A549 (cell line): ENCODE results near the gene CCDC33. TPM values are rescaled to one million over a fixed set of nuclear protein-coding genes. Genes with fewer than 3 reads are reported as not detected.

Experiments
- ATAC-seq, 2 experiments: fragments of 200-7000 bp in 1 of 2; fragments of >200 bp in 1 of 2; cut with Nextera tagmentation in 1 of 2; cut with Tn5 transposase in 1 of 2; 3 replicates each; pipeline versions ENCODE4 v1.8.0 to v1.9.1; 2018 to 2020; ENCODE audit warnings: mild to moderate bottlenecking in 1 of 2, moderate library complexity in 1 of 2
- CTCF ChIA-PET: fragments of 300-600 bp; sonication (Branson Sonifier 250); formaldehyde crosslinking; extraction: SDS; loops from one replicate; lab custom pipeline; 2021; ENCODE audit warnings: antibody characterized with exemption, inconsistent platforms; lab: Yijun Ruan, JAX
- POLR2A ChIA-PET: fragments of 350-600 bp; formaldehyde crosslinking; extraction: SDS; loops from one replicate; lab custom pipeline; 2021; ENCODE audit warnings: antibody characterized with exemption, inconsistent platforms; lab: Yijun Ruan, JAX
- DNase-seq, 2 experiments: peaks; one replicate each; pipeline versions ENCODE4 v3.0.0 to v3.0.0-alpha.2; 2011 to 2016; ENCODE audit warnings: low read depth in 1 of 2, low spot score in 1 of 2
- FAIRE-seq: peaks from 2 replicates; lab custom pipeline; 2011; peaks lifted over from hg19 to GRCh38; lab: Jason Lieb, UNC
- H3K27ac ChIP-seq, 2 experiments: fragments of >200 bp; sonication (Bioruptor Twin); formaldehyde crosslinking; 3 replicates each; pipeline ENCODE4 v1.5.1; 2016 to 2017
- H3K4me1 ChIP-seq: fragments of >200 bp; sonication (Bioruptor Twin); formaldehyde crosslinking; 3 replicates; pipeline ENCODE4 v1.6.1; 2016
- H3K4me2 ChIP-seq: fragments of >200 bp; sonication (Bioruptor Twin); formaldehyde crosslinking; 3 replicates; pipeline ENCODE4 v1.6.1; 2016
- H3K4me3 ChIP-seq: fragments of >200 bp; sonication (Bioruptor Twin); formaldehyde crosslinking; 3 replicates; pipeline ENCODE4 v1.5.1; 2016
- H3K9me3 ChIP-seq: fragments of >200 bp; sonication (Bioruptor Twin); formaldehyde crosslinking; 3 replicates; pipeline ENCODE4 v1.6.1; 2016
- CEBPB ChIP-seq, 2 experiments: fragments of >200 bp in 1 of 2; sonication (Bioruptor Twin) in 1 of 2; formaldehyde crosslinking in 1 of 2; IDR thresholded peaks; 2 replicates each; pipeline ENCODE4 v1.6.1; 2012 to 2016
- EP300 ChIP-seq, 2 experiments: fragments of >200 bp; sonication (Bioruptor Twin); formaldehyde crosslinking; IDR thresholded peaks; 2 replicates in 1 of 2; 3 replicates in 1 of 2; pipeline ENCODE4 v1.6.1; 2016 to 2017
- FOSL2 ChIP-seq, 2 experiments: fragments of 450-650 bp in 1 of 2; fragments of >200 bp in 1 of 2; sonication (Bioruptor Twin) in 1 of 2; formaldehyde crosslinking; IDR thresholded peaks; 2 replicates each; pipeline versions ENCODE4 v1.5.0 to v1.6.1; 2016 to 2020; ENCODE audit warnings: mild to moderate bottlenecking in 1 of 2, moderate library complexity in 1 of 2
- GATA3 ChIP-seq: IDR thresholded peaks from 2 replicates; pipeline ENCODE4 v1.6.1; 2012; ENCODE audit warnings: borderline replicate concordance
- HEYL ChIP-seq: fragments of 250-450 bp; sonication (Bioruptor Pico); IDR thresholded peaks from 2 replicates; pipeline ENCODE4 v1.8.0; 2021; ENCODE audit warnings: mild to moderate bottlenecking, moderate library complexity
- HOXB5 ChIP-seq: fragments of 250-450 bp; sonication (Bioruptor Pico); IDR thresholded peaks from 2 replicates; pipeline ENCODE4 v1.5.0; 2020; ENCODE audit warnings: mild to moderate bottlenecking, moderate library complexity
- JUN ChIP-seq, 2 experiments: fragments of >200 bp; sonication (Bioruptor Twin); formaldehyde crosslinking; IDR thresholded peaks; 2 replicates in 1 of 2; 3 replicates in 1 of 2; pipeline ENCODE4 v1.6.1; 2016 to 2017
- KDM5A ChIP-seq: fragments of 200-600 bp; sonication (generic); IDR thresholded peaks from 2 replicates; pipeline ENCODE4 v1.6.1; 2016; ENCODE audit warnings: antibody characterized with exemption, mild to moderate bottlenecking
- MAZ ChIP-seq: fragments of 150-350 bp; IDR thresholded peaks from 2 replicates; pipeline ENCODE4 v1.6.1; 2014; ENCODE audit warnings: antibody characterized with exemption, low read depth, low read length, borderline replicate concordance
- NR3C1 ChIP-seq: fragments of >200 bp; sonication (Bioruptor Twin); formaldehyde crosslinking; IDR thresholded peaks from 3 replicates; pipeline ENCODE4 v1.6.1; 2017
- RAD21 ChIP-seq, 2 experiments: fragments of >200 bp in 1 of 2; sonication (Bioruptor Twin) in 1 of 2; formaldehyde crosslinking in 1 of 2; IDR thresholded peaks in 1 of 2; conservative IDR thresholded peaks in 1 of 2; 2 replicates in 1 of 2; 3 replicates in 1 of 2; pipeline ENCODE4 v1.6.1; 2012 to 2018; ENCODE audit warnings: inconsistent platforms in 1 of 2
- RCOR1 ChIP-seq: fragments of 150-350 bp; IDR thresholded peaks from 2 replicates; pipeline ENCODE4 v1.6.1; 2014; ENCODE audit warnings: antibody characterized with exemption, low read length, low read depth
- RFX5 ChIP-seq: fragments of 450-650 bp; IDR thresholded peaks from 2 replicates; pipeline ENCODE4 v1.7.1; 2014; ENCODE audit warnings: antibody characterized with exemption, mild to moderate bottlenecking, moderate library complexity
- SMC3 ChIP-seq: fragments of >200 bp; sonication (Bioruptor Twin); formaldehyde crosslinking; IDR thresholded peaks from 3 replicates; pipeline ENCODE4 v1.6.1; 2018; ENCODE audit warnings: inconsistent platforms
- WGBS: methylation state at CpG from one replicate; pipeline ENCODE4 v1.1.6; 2017; ENCODE audit errors: missing lambda C conversion rate; 5-methylcytosine and 5-hydroxymethylcytosine counted together
- polyA plus RNA-seq, 4 experiments: library from polyadenylated mRNA; depleted of rRNA in 3 of 4; stranded (reverse); fragments of >200 nt; fragmentation: RNase III in 1 of 4; extraction: RNeasy Plus Mini Kit Qiagen cat#74134 plus additional on column Dnase treatment in 1 of 4; gene quantifications; 2 replicates in 3 of 4; 3 replicates in 1 of 4; pipeline ENCODE4 v1.2.3, GENCODE V29; 2011 to 2017
- TF ChIP-seq, protein P1 (sequence below): IDR thresholded peaks from 2 replicates; pipeline ENCODE4 v1.6.1; 2012
- TF ChIP-seq, protein P2 (sequence below): fragments of 200-600 bp; sonication (generic); IDR thresholded peaks from 2 replicates; pipeline ENCODE4 v1.6.1; 2016; ENCODE audit warnings: antibody characterized with exemption, mild to moderate bottlenecking, moderate library complexity
- TF ChIP-seq, protein P3 (sequence below): fragments of 250-450 bp; sonication (Bioruptor Pico); IDR thresholded peaks from 2 replicates; pipeline ENCODE4 v1.5.0; 2020; ENCODE audit warnings: low read depth, mild to moderate bottlenecking, moderate library complexity
- TF ChIP-seq, protein P4 (sequence below): fragments of >200 bp; sonication (Bioruptor Twin); formaldehyde crosslinking; IDR thresholded peaks from 3 replicates; pipeline ENCODE4 v1.5.1; 2016

CCDC33 gene
- polyA plus RNA-seq, 2 of the 4 experiments (the other 2 are of a cell fraction), result 5.9 to 9.2 TPM

DNA sequence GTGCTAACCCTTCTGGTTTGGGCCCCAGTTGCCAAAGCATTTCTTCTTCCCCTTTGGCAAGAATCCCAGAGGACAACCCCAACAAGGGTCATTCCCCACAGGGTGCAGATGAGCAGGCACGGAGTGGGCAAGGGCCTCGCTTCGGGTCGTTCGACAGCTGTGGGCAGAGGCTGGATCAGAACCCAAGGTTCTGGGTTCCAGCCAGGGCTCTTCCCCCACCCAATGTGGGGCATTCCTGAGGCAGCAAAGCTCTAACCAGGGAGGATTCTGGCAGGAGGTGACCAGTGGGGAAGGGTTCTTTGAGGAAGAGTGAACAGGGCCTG is 83.0 kb downstream of the CCDC33 start:
- no peak for FAIRE-seq
- no peak for ATAC-seq
- Histone ChIP-seq H3K27ac (no peak overlapping the region), H3K4me1 (peaks cover 13% of the 10 kb centered on the region), H3K4me3 (no peak overlapping the region), H3K9me3 (no peaks in the 10 kb centered on the region), H3K4me2 (no peak overlapping the region)
- TF ChIP-seq CEBPB (IDR thresholded peaks at IDR 0.05) (no peak), EP300 (IDR thresholded peaks at IDR 0.05) (no peak), HEYL (no peak), RCOR1 (no peak), NR3C1 (no peak)
- TF ChIP-seq, protein P1, sequence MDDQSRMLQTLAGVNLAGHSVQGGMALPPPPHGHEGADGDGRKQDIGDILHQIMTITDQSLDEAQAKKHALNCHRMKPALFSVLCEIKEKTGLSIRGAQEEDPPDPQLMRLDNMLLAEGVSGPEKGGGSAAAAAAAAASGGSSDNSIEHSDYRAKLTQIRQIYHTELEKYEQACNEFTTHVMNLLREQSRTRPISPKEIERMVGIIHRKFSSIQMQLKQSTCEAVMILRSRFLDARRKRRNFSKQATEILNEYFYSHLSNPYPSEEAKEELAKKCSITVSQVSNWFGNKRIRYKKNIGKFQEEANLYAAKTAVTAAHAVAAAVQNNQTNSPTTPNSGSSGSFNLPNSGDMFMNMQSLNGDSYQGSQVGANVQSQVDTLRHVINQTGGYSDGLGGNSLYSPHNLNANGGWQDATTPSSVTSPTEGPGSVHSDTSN, result no peak
- TF ChIP-seq, protein P2, sequence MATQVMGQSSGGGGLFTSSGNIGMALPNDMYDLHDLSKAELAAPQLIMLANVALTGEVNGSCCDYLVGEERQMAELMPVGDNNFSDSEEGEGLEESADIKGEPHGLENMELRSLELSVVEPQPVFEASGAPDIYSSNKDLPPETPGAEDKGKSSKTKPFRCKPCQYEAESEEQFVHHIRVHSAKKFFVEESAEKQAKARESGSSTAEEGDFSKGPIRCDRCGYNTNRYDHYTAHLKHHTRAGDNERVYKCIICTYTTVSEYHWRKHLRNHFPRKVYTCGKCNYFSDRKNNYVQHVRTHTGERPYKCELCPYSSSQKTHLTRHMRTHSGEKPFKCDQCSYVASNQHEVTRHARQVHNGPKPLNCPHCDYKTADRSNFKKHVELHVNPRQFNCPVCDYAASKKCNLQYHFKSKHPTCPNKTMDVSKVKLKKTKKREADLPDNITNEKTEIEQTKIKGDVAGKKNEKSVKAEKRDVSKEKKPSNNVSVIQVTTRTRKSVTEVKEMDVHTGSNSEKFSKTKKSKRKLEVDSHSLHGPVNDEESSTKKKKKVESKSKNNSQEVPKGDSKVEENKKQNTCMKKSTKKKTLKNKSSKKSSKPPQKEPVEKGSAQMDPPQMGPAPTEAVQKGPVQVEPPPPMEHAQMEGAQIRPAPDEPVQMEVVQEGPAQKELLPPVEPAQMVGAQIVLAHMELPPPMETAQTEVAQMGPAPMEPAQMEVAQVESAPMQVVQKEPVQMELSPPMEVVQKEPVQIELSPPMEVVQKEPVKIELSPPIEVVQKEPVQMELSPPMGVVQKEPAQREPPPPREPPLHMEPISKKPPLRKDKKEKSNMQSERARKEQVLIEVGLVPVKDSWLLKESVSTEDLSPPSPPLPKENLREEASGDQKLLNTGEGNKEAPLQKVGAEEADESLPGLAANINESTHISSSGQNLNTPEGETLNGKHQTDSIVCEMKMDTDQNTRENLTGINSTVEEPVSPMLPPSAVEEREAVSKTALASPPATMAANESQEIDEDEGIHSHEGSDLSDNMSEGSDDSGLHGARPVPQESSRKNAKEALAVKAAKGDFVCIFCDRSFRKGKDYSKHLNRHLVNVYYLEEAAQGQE, result no peak
- TF ChIP-seq, protein P3, sequence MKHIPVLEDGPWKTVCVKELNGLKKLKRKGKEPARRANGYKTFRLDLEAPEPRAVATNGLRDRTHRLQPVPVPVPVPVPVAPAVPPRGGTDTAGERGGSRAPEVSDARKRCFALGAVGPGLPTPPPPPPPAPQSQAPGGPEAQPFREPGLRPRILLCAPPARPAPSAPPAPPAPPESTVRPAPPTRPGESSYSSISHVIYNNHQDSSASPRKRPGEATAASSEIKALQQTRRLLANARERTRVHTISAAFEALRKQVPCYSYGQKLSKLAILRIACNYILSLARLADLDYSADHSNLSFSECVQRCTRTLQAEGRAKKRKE (CRISPR knock-in tag), result no peak
- WGBS, result 94% methylated on average over 5 of the region's 5 CpGs
- POLR2A ChIA-PET, result no interaction called here
- DNase-seq, result no peak
- CTCF ChIA-PET, result interaction anchor here (1.3 to 11.2 kb wide), 6 partner anchors 7 to 346 kb away, joined by 3 to 174 read pairs (median 32); no protein-coding TSS in a partner anchor

DNA sequence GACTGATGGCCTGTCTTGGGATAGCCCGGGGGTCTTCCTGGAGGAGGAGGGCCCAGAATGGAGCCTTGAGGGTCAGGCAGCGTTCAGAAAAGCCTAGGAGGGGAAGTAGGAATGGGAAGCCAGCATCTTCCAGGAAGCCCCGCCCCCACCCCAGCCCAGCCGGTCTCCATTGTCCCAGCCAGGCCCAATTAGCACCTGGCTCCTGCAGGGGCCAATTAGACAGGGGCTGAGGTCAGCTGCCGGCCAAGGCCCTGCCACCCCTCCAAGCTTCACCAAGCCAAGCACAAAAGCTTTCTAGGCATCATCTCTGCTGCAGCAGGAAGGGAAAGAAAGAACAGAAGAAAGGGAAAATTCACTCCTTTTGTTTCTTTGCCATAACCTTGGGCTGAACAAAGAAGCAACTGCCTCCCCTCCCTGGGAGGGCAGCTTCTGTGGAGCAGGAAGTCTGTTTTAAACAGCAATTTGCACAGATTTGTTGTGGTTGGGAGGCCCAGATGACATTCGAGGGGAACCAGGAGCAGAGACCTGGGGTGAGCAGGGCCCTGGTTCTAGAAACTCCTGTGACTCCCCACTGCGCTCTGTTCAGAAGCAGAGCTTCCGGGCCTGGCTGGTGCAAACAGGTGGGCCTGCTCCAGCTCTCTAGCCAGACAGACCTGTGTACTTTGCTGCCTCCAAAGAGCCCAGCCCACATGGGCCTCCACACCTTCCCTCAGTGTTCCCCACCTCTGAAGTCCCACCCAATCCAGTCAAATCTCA is 83.6 kb downstream of the CCDC33 start:
- POLR2A ChIA-PET, result no interaction called here
- H3K4me2 ChIP-seq, result no peak overlapping the region
- ATAC-seq (no peak), FAIRE-seq (no peak), DNase-seq (no peak)
- H3K27ac ChIP-seq, result no peak overlapping the region
- peaks cover 13% of the 10 kb centered on the region for H3K4me1 ChIP-seq
- no peaks in the 10 kb centered on the region for H3K9me3 ChIP-seq
- WGBS, result 81% methylated on average over 7 of the region's 8 CpGs
- CTCF ChIA-PET, result interaction anchor here (1.2 to 11.2 kb wide), 9 partner anchors 8 to 271 kb away, joined by 3 to 174 read pairs (median 10); no protein-coding TSS in a partner anchor
- H3K4me3 ChIP-seq, result no peak overlapping the region
- TF ChIP-seq SMC3, result no peak
- no peak for TF ChIP-seq FOSL2 (IDR thresholded peaks at IDR 0.05)
- TF ChIP-seq FOSL2 (CRISPR knock-in tag; IDR thresholded peaks at IDR 0.05), result no peak
- no peak for TF ChIP-seq JUN (IDR thresholded peaks at IDR 0.05)
- TF ChIP-seq GATA3, result no peak
- TF ChIP-seq RFX5, result no peak
- TF ChIP-seq HOXB5, result no peak

DNA sequence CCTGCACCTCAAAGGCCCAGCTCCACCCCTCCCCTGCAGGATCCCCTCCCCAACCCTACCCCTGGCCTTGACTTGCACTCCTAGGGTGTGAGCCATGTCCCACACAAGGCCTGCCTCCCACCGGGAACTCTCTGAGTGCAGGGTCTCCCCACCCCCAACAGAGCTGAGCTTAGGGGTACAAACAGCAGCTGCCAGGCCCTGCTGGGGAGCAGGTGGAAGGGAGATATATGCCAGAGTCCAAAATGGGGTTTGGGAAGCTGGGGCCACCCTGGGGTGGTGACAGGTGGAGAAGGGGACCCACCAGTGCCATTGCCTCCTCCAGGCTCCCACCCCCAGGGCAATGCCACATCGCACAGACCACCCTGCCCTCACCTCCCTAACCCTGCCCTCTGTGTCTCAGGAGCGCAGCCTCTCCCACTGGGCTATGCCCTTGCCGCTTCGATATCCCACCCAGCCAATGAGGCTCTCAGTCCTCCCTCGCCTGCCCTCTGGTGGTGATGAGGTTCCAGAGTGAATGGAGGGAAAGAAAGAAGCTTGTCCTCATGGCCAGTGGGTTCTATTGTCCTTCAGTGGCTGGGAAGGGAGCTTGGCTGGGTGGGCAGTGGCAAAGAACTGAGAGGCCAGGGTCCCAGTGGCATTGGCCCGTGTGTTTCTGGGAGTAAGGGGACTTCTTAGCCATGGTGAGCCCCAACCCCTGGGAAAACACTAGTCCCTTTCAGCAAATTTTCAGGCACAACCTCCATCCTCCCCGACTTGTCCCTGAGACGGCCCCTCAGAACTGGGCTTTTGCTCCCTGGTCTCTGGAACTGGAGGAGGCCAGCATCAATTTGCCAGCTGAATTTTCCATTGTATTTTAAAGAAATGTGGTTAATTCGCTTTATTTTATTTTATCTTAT is 84.5 kb downstream of the CCDC33 start:
- ATAC-seq, result peak in 1 of 2 experiments; percentile 44; a peak in 2 of 6 replicates
- POLR2A ChIA-PET, result no interaction called here

More for the DNA sequence above, 84.5 kb downstream of the CCDC33 start:
- 66% methylated on average over 9 of the region's 10 CpGs for WGBS
- TF ChIP-seq RAD21 (conservative IDR thresholded peaks at IDR 0.05 in 1 of 2, IDR thresholded peaks at IDR 0.05 in 1 of 2) (peak in 1 of 2 experiments; percentile 31; a peak in 1 of 5 replicates), KDM5A (no peak), MAZ (no peak), SMC3 (peak; percentile 49)
- TF ChIP-seq, protein P4, sequence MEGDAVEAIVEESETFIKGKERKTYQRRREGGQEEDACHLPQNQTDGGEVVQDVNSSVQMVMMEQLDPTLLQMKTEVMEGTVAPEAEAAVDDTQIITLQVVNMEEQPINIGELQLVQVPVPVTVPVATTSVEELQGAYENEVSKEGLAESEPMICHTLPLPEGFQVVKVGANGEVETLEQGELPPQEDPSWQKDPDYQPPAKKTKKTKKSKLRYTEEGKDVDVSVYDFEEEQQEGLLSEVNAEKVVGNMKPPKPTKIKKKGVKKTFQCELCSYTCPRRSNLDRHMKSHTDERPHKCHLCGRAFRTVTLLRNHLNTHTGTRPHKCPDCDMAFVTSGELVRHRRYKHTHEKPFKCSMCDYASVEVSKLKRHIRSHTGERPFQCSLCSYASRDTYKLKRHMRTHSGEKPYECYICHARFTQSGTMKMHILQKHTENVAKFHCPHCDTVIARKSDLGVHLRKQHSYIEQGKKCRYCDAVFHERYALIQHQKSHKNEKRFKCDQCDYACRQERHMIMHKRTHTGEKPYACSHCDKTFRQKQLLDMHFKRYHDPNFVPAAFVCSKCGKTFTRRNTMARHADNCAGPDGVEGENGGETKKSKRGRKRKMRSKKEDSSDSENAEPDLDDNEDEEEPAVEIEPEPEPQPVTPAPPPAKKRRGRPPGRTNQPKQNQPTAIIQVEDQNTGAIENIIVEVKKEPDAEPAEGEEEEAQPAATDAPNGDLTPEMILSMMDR, result peak; percentile 44
- Histone ChIP-seq H3K4me3 (no peak overlapping the region), H3K9me3 (no peaks in the 10 kb centered on the region), H3K4me2 (no peak overlapping the region), H3K4me1 (peaks cover 13% of the 10 kb centered on the region), H3K27ac (no peak overlapping the region)
- peak; percentile 25 to 28 for DNase-seq
- FAIRE-seq, result no peak
- CTCF ChIA-PET, result interaction anchor here (0.6 to 11.2 kb wide), 17 partner anchors 9 to 371 kb away, joined by 3 to 174 read pairs (median 4); no protein-coding TSS in a partner anchor
